ENCODE measurements around the gene ZBTB16.

Gene ZBTB16

DNA sequence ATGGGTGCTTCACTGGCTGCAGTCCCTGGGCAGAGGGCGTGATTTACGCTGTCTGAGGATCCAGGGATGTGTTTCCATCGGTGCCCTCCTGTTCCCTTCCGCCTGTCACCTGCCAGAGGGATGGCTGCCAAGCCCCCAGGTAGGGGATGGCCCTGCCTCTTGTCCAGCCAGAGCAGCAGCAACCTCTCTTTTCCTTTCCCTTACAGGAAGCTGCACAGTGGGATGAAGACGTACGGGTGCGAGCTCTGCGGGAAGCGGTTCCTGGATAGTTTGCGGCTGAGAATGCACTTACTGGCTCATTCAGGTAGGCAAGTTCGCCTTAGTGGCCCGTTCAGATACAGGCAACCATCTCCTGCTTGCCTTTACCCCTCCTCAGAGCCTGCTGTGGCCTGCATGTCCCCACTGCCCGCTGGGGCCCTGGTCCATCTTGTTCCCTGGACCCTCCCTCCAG, 96.6 kb downstream of the ZBTB16 start:
- DNase-seq = no peak

- DNase-seq = no peak
Observed at GRCh38 chr11:114156782-114157181, 97.3 kb downstream of the ZBTB16 start.

GRCh38 chr11:114157476-114158050, 98.1 kb downstream of the ZBTB16 start:
- DNase-seq = no peak

GRCh38 chr11:114158421-114158820, 98.9 kb downstream of the ZBTB16 start:
- DNase-seq = no peak

DNA sequence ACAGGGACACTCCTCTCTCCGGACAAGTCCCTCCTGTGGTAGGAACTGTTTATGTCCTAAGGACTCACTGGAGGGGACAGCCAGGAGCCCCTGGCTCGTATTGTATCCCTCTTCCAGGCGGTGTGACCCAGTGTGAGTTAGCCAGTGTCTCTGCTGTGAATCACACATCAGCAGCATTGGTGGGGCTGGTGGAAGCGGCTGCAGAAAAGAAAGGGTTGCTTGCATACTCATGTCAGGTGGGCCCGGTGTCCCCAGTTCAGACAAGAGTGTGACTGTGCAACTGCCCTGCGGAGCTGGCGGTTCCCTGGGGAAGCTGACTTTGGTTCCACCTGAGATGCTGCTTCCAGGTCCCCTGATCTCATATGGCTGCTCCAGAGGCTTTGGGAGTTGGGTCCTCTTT, 99.4 kb downstream of the ZBTB16 start:
- no peak for DNase-seq

DNA sequence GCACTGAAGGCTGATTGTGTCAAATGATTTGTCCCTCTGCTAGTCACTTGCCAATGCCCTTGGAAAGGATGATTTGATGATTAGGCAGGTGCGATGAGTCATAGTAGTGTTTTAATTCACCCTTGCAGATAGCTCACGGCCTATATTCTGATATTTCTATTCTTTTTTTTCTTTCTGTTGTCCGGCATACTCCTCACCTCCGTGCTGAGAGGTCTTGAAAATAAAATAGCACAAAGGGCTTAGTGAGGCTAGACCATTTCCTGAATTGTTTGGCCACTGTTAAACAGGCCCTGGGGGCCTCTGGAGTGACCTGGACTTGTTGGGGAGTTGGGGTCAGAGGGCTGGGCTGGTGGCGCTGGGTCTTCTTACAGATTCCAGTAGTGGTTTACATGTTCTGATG, 99.8 kb downstream of the ZBTB16 start:
- no peak for DNase-seq

DNA sequence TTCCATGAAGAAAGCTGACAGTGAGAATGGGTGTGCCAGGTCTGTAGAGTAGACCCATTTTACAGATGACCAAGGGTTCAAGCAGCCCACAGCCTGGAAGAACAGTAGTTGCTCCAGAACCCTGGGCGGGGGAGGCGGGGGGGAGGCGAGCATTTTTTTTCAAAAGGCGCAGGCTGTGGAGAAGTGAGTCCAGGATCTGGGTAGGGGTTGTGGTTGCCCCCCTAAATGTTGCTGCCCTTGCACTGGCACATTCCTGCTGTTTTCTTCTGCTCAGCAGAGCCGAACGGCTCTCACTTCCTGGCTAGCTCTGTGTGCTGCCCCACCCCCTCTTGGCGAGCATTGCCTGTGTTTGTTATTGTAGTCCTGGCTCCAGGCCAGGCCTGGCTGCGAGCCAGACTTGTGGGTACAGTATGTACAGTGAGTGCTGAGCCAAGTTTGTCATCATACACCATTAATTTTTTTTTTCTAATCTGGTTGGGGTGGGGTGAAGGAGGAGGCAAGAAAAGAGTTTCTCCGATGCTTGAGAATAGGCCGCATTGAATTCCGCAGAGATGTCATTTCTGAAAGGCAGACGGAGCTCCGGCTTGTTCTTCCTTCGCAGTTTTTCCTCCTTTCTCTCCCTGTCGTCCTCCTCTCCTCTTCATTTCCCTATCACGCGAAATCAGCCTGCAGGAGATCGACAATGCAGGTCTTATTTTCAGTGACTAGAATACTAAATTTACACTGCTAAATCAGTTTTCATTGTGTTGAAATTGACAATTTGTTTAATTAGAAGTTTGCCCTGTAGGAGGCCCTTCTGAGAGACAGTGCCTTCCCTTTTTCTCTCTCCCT, 100.5 kb downstream of the ZBTB16 start:
- DNase-seq = peak; percentile 97

DNA sequence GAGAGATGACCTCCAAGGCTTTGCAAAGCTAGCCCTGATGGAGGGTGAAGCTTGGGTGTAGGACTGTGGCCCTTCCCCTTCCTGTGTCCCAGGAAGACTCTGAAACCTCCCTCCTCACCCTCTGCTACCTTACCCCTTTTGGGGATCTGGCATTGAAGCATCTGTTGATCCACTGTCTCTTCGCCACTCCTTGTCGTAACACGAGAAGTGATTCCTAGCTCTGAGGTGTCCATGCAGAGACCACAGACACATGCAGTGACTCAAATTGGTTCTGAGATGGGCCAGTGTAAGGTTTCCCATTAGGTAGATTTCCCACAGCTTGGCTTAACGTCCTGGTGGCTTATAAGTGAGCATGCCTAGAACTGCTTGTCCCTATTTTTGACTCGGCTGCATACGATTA, 101.4 kb downstream of the ZBTB16 start:
- DNase-seq = no peak

DNA sequence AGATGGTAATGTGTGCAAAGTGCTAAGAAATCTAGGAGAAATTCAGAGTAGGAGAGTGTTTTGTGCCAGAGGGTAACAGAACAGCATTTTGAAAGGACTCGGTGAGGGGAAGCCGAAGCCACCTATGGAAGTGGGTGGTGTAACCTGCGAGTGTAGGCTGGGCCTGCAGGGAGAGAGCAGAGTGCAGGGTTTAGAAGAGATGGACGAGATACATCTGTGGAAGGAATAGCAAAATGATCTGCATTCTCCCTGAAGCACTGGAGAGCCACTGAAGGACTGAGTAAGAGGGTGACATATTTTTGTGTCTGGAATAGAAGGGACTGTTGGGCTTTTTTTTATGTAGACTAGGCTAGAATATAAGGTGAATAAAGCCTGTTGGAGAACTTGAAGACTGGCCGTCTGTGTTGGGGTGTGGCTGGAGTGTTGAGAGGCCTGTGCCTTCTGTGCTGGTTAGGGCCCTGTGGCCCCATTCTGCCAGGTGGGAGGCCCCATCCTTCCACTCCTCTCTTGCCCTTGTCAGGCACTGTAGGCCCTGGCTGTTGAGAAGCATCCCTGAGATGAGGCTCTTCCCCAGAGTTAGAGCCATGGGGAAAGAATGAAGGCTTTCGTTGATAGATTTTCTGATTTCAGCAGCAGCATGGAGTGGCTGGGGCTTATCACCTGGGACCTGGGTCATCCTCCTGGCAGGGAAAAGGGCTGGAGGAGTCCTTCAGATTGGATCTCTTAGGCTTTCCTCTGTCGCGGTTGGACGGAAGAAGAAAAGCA, 102.2 kb downstream of the ZBTB16 start:
- DNase-seq = no peak

GRCh38 chr11:114162719-114163123, 103.2 kb downstream of the ZBTB16 start:
- DNase-seq = peak; percentile 94

DNA sequence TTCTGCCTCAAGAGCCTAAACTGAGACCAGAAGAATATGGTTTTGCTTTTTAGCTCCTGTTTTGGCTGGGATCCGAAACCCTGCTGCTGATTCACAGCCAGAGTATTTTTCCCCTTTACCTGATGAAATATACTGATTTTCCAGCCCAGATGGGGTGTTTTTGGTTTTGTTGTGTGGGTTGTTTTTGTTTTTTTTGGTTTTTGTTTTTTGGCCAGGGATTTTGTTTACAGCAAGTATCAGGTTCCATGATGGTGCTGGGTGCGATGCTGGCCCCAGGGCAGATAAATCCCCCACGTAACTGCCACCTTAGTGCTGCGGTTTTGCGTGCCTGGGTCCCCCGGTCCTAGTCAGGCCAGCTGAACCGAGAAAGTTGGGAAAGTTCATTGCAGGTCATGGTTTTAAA, 103.7 kb downstream of the ZBTB16 start:
- DNase-seq = peak; percentile 50

GRCh38 chr11:114163830-114164401, 104.4 kb downstream of the ZBTB16 start:
- DNase-seq = no peak

GRCh38 chr11:114164546-114164945, 105.0 kb downstream of the ZBTB16 start:
- no peak for DNase-seq

DNA sequence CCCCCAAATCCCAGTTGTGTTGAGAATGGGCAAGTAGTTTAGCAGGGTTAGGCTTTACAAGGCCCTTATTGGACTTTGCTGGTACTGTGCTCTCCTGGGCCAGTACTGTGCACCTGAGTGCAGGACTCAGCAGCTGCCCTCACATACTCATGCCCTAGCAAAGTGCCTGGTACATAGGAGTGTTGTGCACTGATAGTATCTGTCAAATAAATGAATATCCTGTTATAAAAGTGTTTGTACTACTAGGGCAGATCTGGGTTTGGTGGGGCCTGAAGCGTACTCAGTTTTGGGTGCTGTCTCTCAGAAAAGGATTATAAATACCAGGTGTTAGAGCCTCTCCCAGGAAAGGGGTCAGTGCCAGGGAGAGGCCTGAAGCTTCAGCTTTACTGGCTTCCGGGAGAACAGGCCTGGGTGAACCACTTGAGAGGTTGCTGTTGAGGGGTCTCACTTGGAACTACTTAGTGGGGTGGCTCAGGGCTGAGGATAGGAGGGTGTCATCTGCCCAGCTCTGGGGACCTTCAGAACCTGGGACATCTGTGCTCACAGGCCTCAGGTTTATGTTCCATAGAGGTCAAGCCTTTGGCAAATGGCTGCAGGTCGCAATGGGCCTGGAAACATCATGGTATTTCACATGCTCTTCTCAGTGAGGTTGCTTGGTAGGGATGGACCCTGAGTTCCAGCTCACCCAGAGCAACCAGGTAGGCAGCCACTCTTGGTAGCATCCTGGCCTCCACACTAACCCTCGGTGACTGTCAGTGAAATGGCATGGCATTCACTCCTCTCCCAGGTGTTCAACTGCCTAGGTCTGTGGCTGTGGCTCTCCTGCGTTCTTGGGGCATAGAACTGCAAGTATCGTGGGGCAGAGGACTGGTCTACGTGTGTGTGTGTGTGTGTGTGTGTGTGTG, 106.1 kb downstream of the ZBTB16 start:
- no peak for DNase-seq

DNA sequence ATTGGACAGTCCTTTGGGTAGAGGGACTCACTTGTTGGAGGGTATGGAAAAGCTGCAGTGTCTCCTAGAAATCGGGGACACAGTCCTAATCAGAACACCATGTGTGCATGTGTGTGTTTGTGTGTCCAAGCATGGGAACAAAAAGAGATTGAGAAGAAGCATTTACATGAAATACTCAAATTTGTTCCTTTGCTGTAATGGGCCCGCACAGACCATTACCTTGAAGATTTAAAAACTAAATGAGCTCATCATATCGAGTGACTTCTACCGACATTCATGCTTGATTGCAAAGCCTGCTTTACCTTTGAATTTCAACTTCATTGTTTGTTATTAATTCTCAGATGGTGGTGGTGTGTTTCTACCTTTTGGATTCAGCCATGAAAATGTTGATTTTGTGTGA, 106.9 kb downstream of the ZBTB16 start:
- DNase-seq = no peak

- peak; percentile 69 for DNase-seq
Observed at GRCh38 chr11:114166897-114167323, 107.4 kb downstream of the ZBTB16 start.

DNA sequence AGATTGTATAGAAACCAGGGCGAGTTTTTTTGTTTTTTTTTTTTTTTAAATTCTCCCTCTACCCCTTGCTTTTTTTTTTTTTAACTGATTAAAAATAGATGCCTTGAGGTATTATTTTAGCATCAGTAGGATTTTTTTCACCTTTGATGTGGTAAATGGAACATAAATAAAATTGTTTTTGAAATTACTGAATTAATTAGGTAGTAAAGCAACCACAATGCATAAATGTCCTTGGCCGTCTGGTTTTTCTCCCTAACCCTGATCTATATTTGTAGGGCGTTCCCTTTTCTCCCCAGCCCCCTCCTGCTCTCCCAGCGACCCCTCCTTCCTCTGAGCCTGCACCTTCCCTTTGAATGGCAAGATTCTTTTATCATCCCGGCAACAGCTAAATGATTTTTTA, 107.8 kb downstream of the ZBTB16 start:
- no peak for DNase-seq

DNA sequence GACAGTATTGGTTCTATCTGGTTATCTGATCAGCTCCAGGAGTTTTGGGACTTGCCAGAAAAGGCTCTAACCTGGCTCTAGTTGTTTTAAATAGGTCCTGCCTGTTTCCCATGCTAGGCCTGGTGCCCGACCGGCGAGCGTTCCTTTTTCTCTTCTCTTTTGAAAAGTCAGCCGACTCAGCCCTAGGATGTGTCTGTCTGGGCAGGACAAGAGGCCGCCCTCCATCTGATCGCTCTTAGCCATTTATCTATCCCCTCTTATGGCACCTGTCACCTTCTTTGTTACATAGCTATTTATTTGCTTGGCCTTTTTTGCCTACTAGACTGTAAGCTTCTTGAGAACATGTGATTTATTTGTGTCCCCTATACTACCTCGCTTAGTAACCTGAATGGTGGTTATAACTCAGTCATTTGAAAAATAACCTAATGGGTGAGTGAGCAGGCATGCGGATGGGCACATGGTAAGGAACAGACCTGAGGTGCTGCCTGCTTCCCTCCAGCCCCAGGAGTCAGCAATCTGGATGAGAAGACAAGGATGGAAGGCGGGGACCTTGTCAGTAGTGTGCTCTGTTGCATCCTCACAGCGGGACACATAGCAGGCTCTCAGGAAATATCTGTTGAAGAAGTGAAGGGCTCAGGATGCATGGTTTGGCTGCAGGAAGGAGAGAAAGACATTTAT, 108.4 kb downstream of the ZBTB16 start:
- DNase-seq = no peak

- DNase-seq = no peak
Observed at GRCh38 chr11:114168691-114169090, 109.2 kb downstream of the ZBTB16 start.

- DNase-seq = no peak
Observed at GRCh38 chr11:114169321-114169749, 109.8 kb downstream of the ZBTB16 start.

DNA sequence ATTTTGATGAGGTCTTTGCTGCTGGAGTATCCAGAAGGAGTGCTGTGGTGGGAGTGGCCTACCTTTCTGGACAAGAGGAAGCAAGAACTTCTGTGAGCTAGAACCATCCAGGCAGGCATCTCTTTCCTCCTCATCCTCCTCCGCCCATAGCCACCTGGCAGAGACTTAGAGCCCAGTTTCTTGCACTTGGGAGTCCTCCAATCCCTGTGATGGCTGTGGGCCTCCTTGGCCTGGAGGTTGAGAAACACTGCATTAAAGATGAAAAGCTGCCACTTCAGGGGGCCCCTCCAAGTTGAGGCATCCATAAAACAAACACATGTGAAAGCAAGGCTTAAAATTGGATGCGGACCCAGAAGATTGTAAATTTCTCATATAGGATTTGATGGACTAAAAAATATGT, 110.3 kb downstream of the ZBTB16 start:
- DNase-seq = no peak

- no peak for DNase-seq
Observed at GRCh38 chr11:114170226-114170625, 110.7 kb downstream of the ZBTB16 start.

All from NCI-H345 (cell line).